Fibroblast of the aortic adventitia (primary cell): ENCODE data around the gene KLRF1. TPM values are rescaled to one million over a fixed set of nuclear protein-coding genes. Genes with fewer than 3 reads are reported as not detected.

ENCODE experiments used
- DNase-seq: peaks from one replicate; pipeline ENCODE4 v3.0.0-alpha.2; 2010; ENCODE audit warnings: low read depth
- H3K4me3 ChIP-seq: 2 replicates; pipeline ENCODE4 v1.5.1; 2011; ENCODE audit warnings: low read depth, mild to moderate bottlenecking, control low read depth, low read length, moderate library complexity
- total RNA-seq: library from RNA; depleted of rRNA; stranded (reverse); fragments of >200 nt; gene quantifications from 2 replicates; pipeline ENCODE4 v1.2.3, GENCODE V29; 2012; ENCODE audit warnings: low replicate concordance
- TF ChIP-seq, protein P1 (sequence below): IDR thresholded peaks from 2 replicates; pipeline ENCODE4 v1.5.1; 2011; ENCODE audit warnings: mild to moderate bottlenecking, low read length, control low read depth, inconsistent platforms; ENCODE audit not compliant: insufficient read depth

Gene KLRF1
- total RNA-seq, 1 donor: not detected

- TF ChIP-seq, protein P1, sequence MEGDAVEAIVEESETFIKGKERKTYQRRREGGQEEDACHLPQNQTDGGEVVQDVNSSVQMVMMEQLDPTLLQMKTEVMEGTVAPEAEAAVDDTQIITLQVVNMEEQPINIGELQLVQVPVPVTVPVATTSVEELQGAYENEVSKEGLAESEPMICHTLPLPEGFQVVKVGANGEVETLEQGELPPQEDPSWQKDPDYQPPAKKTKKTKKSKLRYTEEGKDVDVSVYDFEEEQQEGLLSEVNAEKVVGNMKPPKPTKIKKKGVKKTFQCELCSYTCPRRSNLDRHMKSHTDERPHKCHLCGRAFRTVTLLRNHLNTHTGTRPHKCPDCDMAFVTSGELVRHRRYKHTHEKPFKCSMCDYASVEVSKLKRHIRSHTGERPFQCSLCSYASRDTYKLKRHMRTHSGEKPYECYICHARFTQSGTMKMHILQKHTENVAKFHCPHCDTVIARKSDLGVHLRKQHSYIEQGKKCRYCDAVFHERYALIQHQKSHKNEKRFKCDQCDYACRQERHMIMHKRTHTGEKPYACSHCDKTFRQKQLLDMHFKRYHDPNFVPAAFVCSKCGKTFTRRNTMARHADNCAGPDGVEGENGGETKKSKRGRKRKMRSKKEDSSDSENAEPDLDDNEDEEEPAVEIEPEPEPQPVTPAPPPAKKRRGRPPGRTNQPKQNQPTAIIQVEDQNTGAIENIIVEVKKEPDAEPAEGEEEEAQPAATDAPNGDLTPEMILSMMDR: no peak
- no peak for DNase-seq
- no peak overlapping the region for H3K4me3 ChIP-seq
Measured at GRCh38 chr12:9829483-9829882, 2.2 kb downstream of the KLRF1 start.

DNA sequence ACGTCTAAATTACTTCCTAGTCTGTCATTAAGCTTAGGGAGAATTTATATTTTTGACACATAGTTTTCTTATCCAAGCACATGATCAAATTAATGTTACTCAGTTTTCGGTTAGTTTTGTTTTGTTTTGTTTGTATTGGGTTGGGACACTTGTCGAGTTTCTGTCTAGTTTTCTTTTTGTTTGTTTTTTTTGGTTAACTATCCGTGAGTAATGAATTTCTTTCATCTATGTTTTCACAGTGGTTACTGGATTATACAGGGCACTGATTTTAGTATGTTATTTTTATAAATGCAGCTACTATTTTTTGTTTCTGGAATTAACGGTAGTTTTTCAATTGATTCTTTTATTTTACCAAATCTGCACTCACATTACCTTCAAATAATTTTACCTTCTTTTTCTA, 2.7 kb downstream of the KLRF1 start:
- H3K4me3 ChIP-seq: no peak overlapping the region
- TF ChIP-seq, protein P1: no peak
- DNase-seq: no peak

- TF ChIP-seq, protein P1: no peak
- DNase-seq: no peak
- H3K4me3 ChIP-seq: no peak overlapping the region
Measured at GRCh38 chr12:9831720-9832119, 4.4 kb downstream of the KLRF1 start.

DNA sequence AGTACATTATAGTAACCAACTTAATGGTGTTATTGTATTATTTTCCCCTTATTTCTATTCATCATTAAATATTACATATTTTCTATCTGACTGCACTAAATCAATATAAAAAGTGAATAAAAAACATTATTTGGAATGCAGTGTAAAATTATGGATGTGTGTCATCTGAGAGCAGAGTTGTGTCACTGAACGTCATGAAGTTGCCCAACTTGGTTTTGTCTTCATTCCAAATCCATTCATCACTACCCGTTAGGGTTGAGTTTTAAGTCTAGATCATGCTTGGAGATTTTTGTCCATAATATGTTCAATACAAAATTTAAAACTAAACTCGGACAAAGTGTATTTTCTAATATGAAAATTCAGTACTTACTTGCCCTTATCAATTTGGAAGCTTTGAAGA, 16.1 kb downstream of the KLRF1 start:
- DNase-seq: no peak
- no peak overlapping the region for H3K4me3 ChIP-seq
- TF ChIP-seq, protein P1: no peak

- H3K4me3 ChIP-seq: no peak overlapping the region
- TF ChIP-seq, protein P1: no peak
- no peak for DNase-seq
Measured at GRCh38 chr12:9848899-9849298, 21.6 kb downstream of the KLRF1 start.

DNA sequence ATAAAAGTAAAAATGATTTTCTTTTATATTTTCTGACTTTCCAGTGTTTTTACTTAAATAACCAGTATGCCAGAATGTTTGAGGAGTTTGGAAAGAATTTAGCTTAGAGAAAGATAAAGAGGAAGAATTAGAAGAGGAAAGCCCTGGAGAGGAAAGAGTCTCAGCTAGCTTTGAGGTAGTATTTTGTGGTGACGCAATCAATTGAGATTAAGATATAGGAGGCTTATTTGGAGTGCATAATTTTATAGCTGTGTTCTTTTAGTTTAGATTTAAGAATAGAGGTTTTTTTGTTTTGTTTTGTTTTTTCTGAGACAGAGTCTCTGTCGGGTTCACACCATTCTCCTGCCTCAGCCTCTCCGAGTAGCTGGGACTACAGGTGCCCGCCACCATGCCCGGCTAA, 23.8 kb downstream of the KLRF1 start:
- TF ChIP-seq, protein P1: no peak
- H3K4me3 ChIP-seq: no peak overlapping the region

GRCh38 chr12:9851927-9852326, 24.6 kb downstream of the KLRF1 start:
- DNase-seq: no peak

More for the DNA sequence above, 23.8 kb downstream of the KLRF1 start:
- DNase-seq: no peak

More at GRCh38 chr12:9851927-9852326, 24.6 kb downstream of the KLRF1 start:
- H3K4me3 ChIP-seq: no peak overlapping the region
- TF ChIP-seq, protein P1: no peak
